ENCODE measurements around the gene CCNB1IP1. TPM values are rescaled to one million over a fixed set of nuclear protein-coding genes. Genes with fewer than 3 reads are reported as not detected.

Gene CCNB1IP1
- total RNA-seq, 1 experiment from 2014 or later: 77.0 TPM

DNA sequence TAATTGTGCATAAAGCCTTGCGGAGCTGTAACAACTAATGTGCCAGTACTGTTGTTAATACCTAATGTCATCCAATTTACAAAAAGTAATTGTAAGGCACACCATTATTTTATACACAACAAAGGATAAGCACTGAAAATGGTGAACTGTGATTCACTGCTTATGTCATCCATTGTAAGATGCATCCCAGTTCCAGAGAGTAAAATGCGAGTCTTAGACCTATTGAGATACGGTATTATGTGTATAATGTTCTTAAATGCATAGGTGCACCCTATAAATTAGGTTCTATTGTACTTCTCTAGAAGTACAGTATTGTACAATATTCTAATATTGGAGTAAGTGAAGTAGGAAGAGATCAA lies 10.8 kb upstream of the CCNB1IP1 start:
- H3K9me2 ChIP-seq (ENCODE audit: insufficient read depth): no peaks in the 10 kb centered on the region
- H3K36me3 ChIP-seq (ENCODE audit: control insufficient read depth in 1 of 2, insufficient read depth in 2 of 2, low read length in 2 of 2): peaks cover 23 to 25% of the 10 kb centered on the region in 2 experiments
- H3K4me1 ChIP-seq (ENCODE audit: control insufficient read depth in 1 of 2, insufficient read depth in 2 of 2, low read length in 2 of 2): peaks cover 5 to 15% of the 10 kb centered on the region in 2 experiments; a peak in 3 of 4 replicates
- H4K20me1 ChIP-seq (ENCODE audit: insufficient read depth): no peaks in the 10 kb centered on the region
- peak overlapping the region; percentile 82 for H3K4me2 ChIP-seq (ENCODE audit: low read length)
- TSS peak; percentile 71 for BruUV-seq (replicated peaks)
- H3K9me3 ChIP-seq (ENCODE audit: control insufficient read depth in 1 of 2, insufficient read depth in 1 of 2, low read depth in 1 of 2, low read length in 2 of 2): no peaks in the 10 kb centered on the region
- intact Hi-C loops (cut with micrococcal nuclease): loop anchor here (1.0 to 5.0 kb wide), 5 partner anchors 68 to 337 kb away; partner anchors contain the start of genes PIP4P1 and TEP1
- H3K27ac ChIP-seq (ENCODE audit: low read depth, low read length): peak overlapping the region; percentile 63
- H3K9ac ChIP-seq (ENCODE audit: low read length): peak overlapping the region; percentile 84
- H3K27me3 ChIP-seq (ENCODE audit: insufficient read depth, low read length): no peaks in the 10 kb centered on the region
- RAD21 ChIA-PET (ENCODE audit: low non-redundant PET in 1 of 2, low total read pairs in 2 of 2, uncharacterized antibody in 2 of 2, unreplicated experiment in 2 of 2): no interaction called here
- TF ChIP-seq EGR1 (IDR thresholded peaks at IDR 0.05; ENCODE audit: low read depth) (no peak), JUND (IDR thresholded peaks at IDR 0.05) (peak; percentile 14; the same call in 1 of the 2 replicates)
- CTCF ChIA-PET: interaction anchor here (1.0 to 3.0 kb wide), 7 partner anchors 72 to 760 kb away, joined by 3 to 17 read pairs (median 6); no protein-coding TSS in a partner anchor
- H3K79me2 ChIP-seq (ENCODE audit: insufficient read depth, low read length): peaks cover 30% of the 10 kb centered on the region
- peak overlapping the region; percentile 67 to 94 for H3K4me3 ChIP-seq (replicated peaks in 1 of 2; ENCODE audit: low read depth in 1 of 2, low read length in 2 of 2)
- DNase-seq (ENCODE audit: low read depth, low spot score) (no peak), ATAC-seq (no peak)
- no peak overlapping the region for H2AFZ ChIP-seq (ENCODE audit: low read depth, low read length, poor library complexity, severe bottlenecking)
- POLR2A ChIA-PET: interaction anchor here (0.9 to 4.3 kb wide), 25 partner anchors 10 to 339 kb away, joined by 3 to 47 read pairs (median 5); partner anchors contain the start of genes APEX1, CCNB1IP1, OSGEP and PIP4P1

DNA sequence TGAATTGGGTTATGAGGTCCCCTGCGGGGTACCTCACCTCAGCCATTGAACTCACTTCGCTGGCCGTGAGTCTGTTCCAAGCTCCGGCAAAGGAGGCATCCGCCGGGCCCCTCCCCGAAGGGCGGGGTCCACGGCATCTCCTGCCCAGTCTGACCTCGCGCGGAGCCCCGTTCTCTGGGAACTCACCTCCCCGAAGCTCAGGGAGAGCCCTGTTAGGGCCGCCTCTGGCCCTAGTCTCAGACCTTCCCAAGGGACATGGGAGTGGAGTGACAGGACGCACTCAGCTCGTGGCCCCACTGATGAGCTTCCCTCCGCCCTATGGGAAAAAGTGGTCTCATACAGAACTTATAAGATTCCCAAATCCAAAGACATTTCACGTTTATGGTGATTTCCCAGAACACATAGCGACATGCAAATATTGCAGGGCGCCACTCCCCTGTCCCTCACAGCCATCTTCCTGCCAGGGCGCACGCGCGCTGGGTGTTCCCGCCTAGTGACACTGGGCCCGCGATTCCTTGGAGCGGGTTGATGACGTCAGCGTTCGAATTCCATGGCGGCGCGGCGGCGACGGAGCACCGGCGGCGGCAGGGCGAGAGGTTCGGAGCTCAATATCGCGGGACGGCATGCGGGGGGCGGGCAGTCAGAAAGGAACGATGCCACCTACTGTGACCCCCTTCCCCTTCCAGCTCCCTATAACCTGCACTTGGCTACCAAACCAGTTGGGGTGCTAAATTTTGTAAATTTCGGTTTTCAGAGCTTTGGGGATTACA lies 10.2 kb upstream of the CCNB1IP1 start, which contains the start of gene PARP2:
Gene PARP2, plus strand, starts transcription at position 544 of the 770 bp plus-strand sequence. Its CDS starts 7 bp downstream, at position 551.
- peak; percentile 95 for ATAC-seq
- Histone ChIP-seq H2AFZ (ENCODE audit: low read depth, low read length, poor library complexity, severe bottlenecking) (peak within 1 kb of the TSS; percentile 4), H3K4me3 (replicated peaks in 1 of 2; ENCODE audit: low read depth in 1 of 2, low read length in 2 of 2) (peak within 1 kb of the TSS; percentile 67 to 94), H3K9me3 (ENCODE audit: control insufficient read depth in 1 of 2, insufficient read depth in 1 of 2, low read depth in 1 of 2, low read length in 2 of 2) (no peaks in the 10 kb centered on the region), H4K20me1 (ENCODE audit: insufficient read depth) (no peaks in the 10 kb centered on the region), H3K36me3 (ENCODE audit: control insufficient read depth in 1 of 2, insufficient read depth in 2 of 2, low read length in 2 of 2) (peaks cover 20 to 25% of the 10 kb centered on the region in 2 experiments), H3K9ac (ENCODE audit: low read length) (peak within 1 kb of the TSS; percentile 84), H3K27ac (ENCODE audit: low read depth, low read length) (peak within 1 kb of the TSS; percentile 95), H3K4me1 (ENCODE audit: control insufficient read depth in 1 of 2, insufficient read depth in 2 of 2, low read length in 2 of 2) (peaks cover 5 to 15% of the 10 kb centered on the region in 2 experiments; a peak in 3 of 4 replicates), H3K27me3 (ENCODE audit: insufficient read depth, low read length) (no peaks in the 10 kb centered on the region), H3K79me2 (ENCODE audit: insufficient read depth, low read length) (peaks cover 30% of the 10 kb centered on the region), H3K9me2 (ENCODE audit: insufficient read depth) (no peaks in the 10 kb centered on the region), H3K4me2 (ENCODE audit: low read length) (peak within 1 kb of the TSS; percentile 82)
- intact Hi-C loops (cut with micrococcal nuclease): loop anchor here (1.0 to 5.0 kb wide), 5 partner anchors 69 to 338 kb away; partner anchors contain the start of genes PIP4P1 and TEP1
- RAD21 ChIA-PET (ENCODE audit: low non-redundant PET in 1 of 2, low total read pairs in 2 of 2, uncharacterized antibody in 2 of 2, unreplicated experiment in 2 of 2): interaction anchor here (0.6 to 1.1 kb wide), 7 partner anchors 11 to 310 kb away, joined by 3 to 6 read pairs (median 3); partner anchors contain the start of genes CCNB1IP1 (in 1 of the 2) and PIP4P1 (in 1 of the 2)
- DNase-seq (ENCODE audit: low read depth, low spot score): peak; percentile 99
- CTCF ChIA-PET: interaction anchor here (0.7 to 3.0 kb wide), 10 partner anchors 15 to 761 kb away, joined by 3 to 17 read pairs (median 5); no protein-coding TSS in a partner anchor
- TSS peak; percentile 100 for BruUV-seq (replicated peaks)
- POLR2A ChIA-PET: interaction anchor here (0.7 to 4.3 kb wide), 35 partner anchors 10 to 339 kb away, joined by 3 to 47 read pairs (median 4); partner anchors contain the start of genes APEX1, CCNB1IP1, OSGEP and PIP4P1
- TF ChIP-seq SRF (IDR thresholded peaks at IDR 0.05; ENCODE audit: low read depth) (peak; percentile 49; the same call in 1 of the 2 replicates), CBX3 (IDR thresholded peaks at IDR 0.05; ENCODE audit: low read depth) (peak; percentile 57; the same call in 1 of the 2 replicates), CEBPB (IDR thresholded peaks at IDR 0.05; ENCODE audit: low read depth) (0 out of 2 replicates have a peak, but pooled peaks have one; percentile 0), EZH2phosphoT487 (IDR thresholded peaks at IDR 0.05; ENCODE audit: borderline replicate concordance) (no peak), SIN3A (IDR thresholded peaks at IDR 0.05; ENCODE audit: low read depth) (peak; percentile 92), ZFX (IDR thresholded peaks at IDR 0.05) (no peak), ELF1 (IDR thresholded peaks at IDR 0.05; ENCODE audit: borderline replicate concordance, low read depth) (no peak), EZH2 (IDR thresholded peaks at IDR 0.05) (no peak), FOSL1 (IDR thresholded peaks at IDR 0.05; ENCODE audit: low read depth) (no peak), ZNF274 (IDR thresholded peaks at IDR 0.05; ENCODE audit: low read depth, low read length) (no peak), POLR2AphosphoS5 (IDR thresholded peaks at IDR 0.05; ENCODE audit: low read depth, low read length) (peak; percentile 99), EGR1 (IDR thresholded peaks at IDR 0.05; ENCODE audit: low read depth) (no peak; the same call in 1 of the 2 replicates), SP1 (IDR thresholded peaks at IDR 0.05; ENCODE audit: low read depth) (peak; percentile 60), POLR2A (IDR thresholded peaks at IDR 0.05; ENCODE audit: borderline replicate concordance, extremely low read depth, insufficient read depth, insufficient read length) (peak; percentile 100)
- TF ChIP-seq, protein P1, sequence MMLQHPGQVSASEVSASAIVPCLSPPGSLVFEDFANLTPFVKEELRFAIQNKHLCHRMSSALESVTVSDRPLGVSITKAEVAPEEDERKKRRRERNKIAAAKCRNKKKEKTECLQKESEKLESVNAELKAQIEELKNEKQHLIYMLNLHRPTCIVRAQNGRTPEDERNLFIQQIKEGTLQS (IDR thresholded peaks at IDR 0.05): no peak; the same call in 1 of the 2 replicates
- TF ChIP-seq, protein P2, sequence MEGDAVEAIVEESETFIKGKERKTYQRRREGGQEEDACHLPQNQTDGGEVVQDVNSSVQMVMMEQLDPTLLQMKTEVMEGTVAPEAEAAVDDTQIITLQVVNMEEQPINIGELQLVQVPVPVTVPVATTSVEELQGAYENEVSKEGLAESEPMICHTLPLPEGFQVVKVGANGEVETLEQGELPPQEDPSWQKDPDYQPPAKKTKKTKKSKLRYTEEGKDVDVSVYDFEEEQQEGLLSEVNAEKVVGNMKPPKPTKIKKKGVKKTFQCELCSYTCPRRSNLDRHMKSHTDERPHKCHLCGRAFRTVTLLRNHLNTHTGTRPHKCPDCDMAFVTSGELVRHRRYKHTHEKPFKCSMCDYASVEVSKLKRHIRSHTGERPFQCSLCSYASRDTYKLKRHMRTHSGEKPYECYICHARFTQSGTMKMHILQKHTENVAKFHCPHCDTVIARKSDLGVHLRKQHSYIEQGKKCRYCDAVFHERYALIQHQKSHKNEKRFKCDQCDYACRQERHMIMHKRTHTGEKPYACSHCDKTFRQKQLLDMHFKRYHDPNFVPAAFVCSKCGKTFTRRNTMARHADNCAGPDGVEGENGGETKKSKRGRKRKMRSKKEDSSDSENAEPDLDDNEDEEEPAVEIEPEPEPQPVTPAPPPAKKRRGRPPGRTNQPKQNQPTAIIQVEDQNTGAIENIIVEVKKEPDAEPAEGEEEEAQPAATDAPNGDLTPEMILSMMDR (IDR thresholded peaks at IDR 0.05 in 2 of 3, conservative IDR thresholded peaks at IDR 0.05 in 1 of 3; ENCODE audit: borderline replicate concordance in 1 of 3, insufficient read depth in 1 of 3, low read depth in 2 of 3, low read length in 2 of 3): no peak
- TF ChIP-seq, protein P3, sequence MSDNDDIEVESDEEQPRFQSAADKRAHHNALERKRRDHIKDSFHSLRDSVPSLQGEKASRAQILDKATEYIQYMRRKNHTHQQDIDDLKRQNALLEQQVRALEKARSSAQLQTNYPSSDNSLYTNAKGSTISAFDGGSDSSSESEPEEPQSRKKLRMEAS (IDR thresholded peaks at IDR 0.05): peak; percentile 63
